Thyroid gland (tissue), 4 donors: ENCODE measurements around the gene FAM98A. TPM values are rescaled to one million over a fixed set of nuclear protein-coding genes. Genes with fewer than 3 reads are reported as not detected.

Experiments used
- DNase-seq, 2 donors: peaks; one replicate each; pipeline ENCODE4 v3.0.0-alpha.2; 2019
- H3K27ac ChIP-seq, 3 donors: fragments of 200-600 bp; sonication (generic); 1 replicate in 2 of 3; 2 replicates in 1 of 3; pipeline ENCODE4 v1.5.1; 2016 to 2019; ENCODE audit warnings: mild to moderate bottlenecking in 1 of 3, moderate library complexity in 1 of 3
- H3K27me3 ChIP-seq: fragments of 200-600 bp; sonication (generic); one replicate; pipeline ENCODE4 v1.5.1; 2019
- H3K36me3 ChIP-seq, 2 donors: fragments of 200-600 bp; sonication (generic); one replicate each; pipeline ENCODE4 v1.5.1; 2016 to 2019
- H3K4me1 ChIP-seq, 2 donors: fragments of 200-600 bp; sonication (generic); one replicate each; pipeline ENCODE4 v1.5.1; 2017 to 2019
- H3K4me3 ChIP-seq, 3 donors: fragments of 200-600 bp; sonication (generic); replicated peaks in 1 of 3; 1 replicate in 2 of 3; 2 replicates in 1 of 3; pipeline ENCODE4 v1.5.1; 2016; ENCODE audit warnings: mild to moderate bottlenecking in 1 of 3
- H3K9me3 ChIP-seq: fragments of 200-600 bp; sonication (generic); one replicate; pipeline ENCODE4 v1.5.1; 2017
- POLR2A ChIP-seq, 2 donors: fragments of 450-650 bp; IDR thresholded peaks; one replicate each; pipeline ENCODE4 v1.6.1; 2017; ENCODE audit warnings: antibody characterized with exemption in 2 of 2, mild to moderate bottlenecking in 2 of 2, moderate library complexity in 1 of 2
- WGBS, 2 donors: methylation state at CpG; one replicate each; pipeline ENCODE4 v1.1.5; 2017; 5-methylcytosine and 5-hydroxymethylcytosine counted together
- intact Hi-C: fragments of 100-400 bp; cut with DNase I; formaldehyde crosslinking; loops from one replicate; pipeline ENCODE4 v1.15.1; 2023
- total RNA-seq, 4 donors: library from RNA; depleted of rRNA; stranded (reverse); fragments of >200 nt; gene quantifications; one replicate each; pipeline ENCODE4 v1.2.3, GENCODE V29; 2016
- TF ChIP-seq, protein P1 (sequence below), 6 experiments: fragments of 200-600 bp in 3 of 6; fragments of 450-650 bp in 3 of 6; sonication (generic) in 3 of 6; IDR thresholded peaks; one replicate each; pipeline ENCODE4 v1.5.1; 2016 to 2019; ENCODE audit warnings: antibody characterized with exemption in 6 of 6, mild to moderate bottlenecking in 2 of 6, inconsistent platforms in 1 of 6, moderate library complexity in 1 of 6

The FAM98A gene
- total RNA-seq, 4 donors from 2014 or later = 30.9 to 101 (median 70.7) TPM

DNA sequence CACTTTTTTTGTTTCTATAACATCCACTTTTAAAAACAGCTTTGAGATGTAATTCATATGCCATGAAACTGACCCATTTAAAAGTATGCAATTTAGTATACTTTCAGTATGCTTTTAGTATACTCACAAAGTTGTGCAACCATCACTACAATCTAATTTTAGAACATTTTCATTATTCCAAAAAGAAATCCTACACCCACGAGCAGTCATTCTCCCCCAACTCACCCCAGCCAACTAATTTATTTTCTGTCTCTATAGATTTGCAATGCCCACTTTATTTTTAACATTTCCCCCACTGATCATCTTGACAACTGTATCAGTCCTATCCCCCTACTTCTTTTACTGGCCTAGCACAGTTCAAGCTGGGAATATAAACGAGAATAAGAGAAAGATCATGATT, 39.1 kb downstream of the FAM98A start:
- Histone ChIP-seq H3K27ac (no peak overlapping the region), H3K4me3 (no peak overlapping the region), H3K36me3 (no peaks in the 10 kb centered on the region), H3K27me3 (no peaks in the 10 kb centered on the region), H3K4me1 (peaks cover 0 to 5% of the 10 kb centered on the region in 2 donors), H3K9me3 (no peaks in the 10 kb centered on the region)
- WGBS, 2 donors = 64 to 74% methylated on average over 2 of the region's 2 CpGs
- DNase-seq = no peak
- TF ChIP-seq, protein P1, sequence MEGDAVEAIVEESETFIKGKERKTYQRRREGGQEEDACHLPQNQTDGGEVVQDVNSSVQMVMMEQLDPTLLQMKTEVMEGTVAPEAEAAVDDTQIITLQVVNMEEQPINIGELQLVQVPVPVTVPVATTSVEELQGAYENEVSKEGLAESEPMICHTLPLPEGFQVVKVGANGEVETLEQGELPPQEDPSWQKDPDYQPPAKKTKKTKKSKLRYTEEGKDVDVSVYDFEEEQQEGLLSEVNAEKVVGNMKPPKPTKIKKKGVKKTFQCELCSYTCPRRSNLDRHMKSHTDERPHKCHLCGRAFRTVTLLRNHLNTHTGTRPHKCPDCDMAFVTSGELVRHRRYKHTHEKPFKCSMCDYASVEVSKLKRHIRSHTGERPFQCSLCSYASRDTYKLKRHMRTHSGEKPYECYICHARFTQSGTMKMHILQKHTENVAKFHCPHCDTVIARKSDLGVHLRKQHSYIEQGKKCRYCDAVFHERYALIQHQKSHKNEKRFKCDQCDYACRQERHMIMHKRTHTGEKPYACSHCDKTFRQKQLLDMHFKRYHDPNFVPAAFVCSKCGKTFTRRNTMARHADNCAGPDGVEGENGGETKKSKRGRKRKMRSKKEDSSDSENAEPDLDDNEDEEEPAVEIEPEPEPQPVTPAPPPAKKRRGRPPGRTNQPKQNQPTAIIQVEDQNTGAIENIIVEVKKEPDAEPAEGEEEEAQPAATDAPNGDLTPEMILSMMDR (IDR thresholded peaks at IDR 0.05) = no peak
- TF ChIP-seq POLR2A (IDR thresholded peaks at IDR 0.05) = no peak
- intact Hi-C loops = no loop called here

DNA sequence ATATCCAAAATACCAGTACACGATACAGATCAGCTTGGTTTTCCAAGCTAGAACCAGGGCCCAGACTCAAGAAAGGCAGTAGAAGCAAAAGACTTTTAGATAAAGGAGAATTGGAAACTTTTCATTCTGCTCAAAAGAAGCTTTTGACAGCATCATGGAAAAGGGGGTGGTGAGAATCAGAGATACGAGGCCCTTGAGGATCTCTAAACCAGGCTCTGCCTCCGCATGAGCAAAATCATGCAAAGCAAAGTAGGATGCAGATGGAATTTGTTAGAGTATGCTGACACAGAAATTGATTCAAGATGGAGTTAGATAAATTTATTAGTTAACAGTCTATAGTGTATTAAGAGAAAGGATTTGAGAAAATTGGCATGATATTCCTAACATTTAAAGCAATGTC, 39.8 kb downstream of the FAM98A start:
- intact Hi-C loops = no loop called here
- TF ChIP-seq, protein P1 (IDR thresholded peaks at IDR 0.05) = no peak
- TF ChIP-seq POLR2A (IDR thresholded peaks at IDR 0.05) = no peak

DNA sequence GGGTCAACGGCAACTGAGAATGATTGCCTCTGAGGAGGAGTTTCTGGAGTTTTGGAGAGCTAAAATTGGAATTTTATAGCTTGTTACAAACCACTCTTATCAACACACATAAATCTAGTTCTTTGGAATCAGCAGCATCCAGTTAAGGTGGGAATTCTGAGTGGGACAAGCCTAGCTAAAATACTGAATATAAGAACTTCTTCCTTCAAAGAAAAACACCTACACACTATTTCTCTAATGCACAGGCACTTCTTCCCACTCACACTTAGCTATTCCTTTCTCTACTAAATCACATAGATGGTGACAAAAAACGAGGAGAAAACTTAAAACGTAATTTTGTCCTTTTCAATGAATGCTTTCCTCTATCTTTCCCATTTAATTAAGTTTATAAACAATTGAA, 43.4 kb downstream of the FAM98A start:
- TF ChIP-seq, protein P1 (IDR thresholded peaks at IDR 0.05) = no peak
- no peak for TF ChIP-seq POLR2A (IDR thresholded peaks at IDR 0.05)
- 68 to 79% methylated on average over 3 of the region's 3 CpGs for WGBS, 2 donors
- Histone ChIP-seq H3K36me3 (no peaks in the 10 kb centered on the region), H3K9me3 (no peaks in the 10 kb centered on the region), H3K4me1 (peaks cover 0 to 11% of the 10 kb centered on the region in 2 donors), H3K27me3 (no peaks in the 10 kb centered on the region), H3K4me3 (no peak overlapping the region), H3K27ac (no peak overlapping the region)
- intact Hi-C loops = no loop called here
- DNase-seq = no peak

More for the DNA sequence above, 39.8 kb downstream of the FAM98A start:
- no peak for DNase-seq
- peaks cover 0 to 5% of the 10 kb centered on the region in 2 donors for H3K4me1 ChIP-seq
- no peak overlapping the region for H3K27ac ChIP-seq
- 82 to 90% methylated on average over 3 of the region's 3 CpGs for WGBS, 2 donors
- H3K36me3 ChIP-seq = no peaks in the 10 kb centered on the region
- no peaks in the 10 kb centered on the region for H3K27me3 ChIP-seq
- H3K9me3 ChIP-seq = no peaks in the 10 kb centered on the region
- no peak overlapping the region for H3K4me3 ChIP-seq

DNA sequence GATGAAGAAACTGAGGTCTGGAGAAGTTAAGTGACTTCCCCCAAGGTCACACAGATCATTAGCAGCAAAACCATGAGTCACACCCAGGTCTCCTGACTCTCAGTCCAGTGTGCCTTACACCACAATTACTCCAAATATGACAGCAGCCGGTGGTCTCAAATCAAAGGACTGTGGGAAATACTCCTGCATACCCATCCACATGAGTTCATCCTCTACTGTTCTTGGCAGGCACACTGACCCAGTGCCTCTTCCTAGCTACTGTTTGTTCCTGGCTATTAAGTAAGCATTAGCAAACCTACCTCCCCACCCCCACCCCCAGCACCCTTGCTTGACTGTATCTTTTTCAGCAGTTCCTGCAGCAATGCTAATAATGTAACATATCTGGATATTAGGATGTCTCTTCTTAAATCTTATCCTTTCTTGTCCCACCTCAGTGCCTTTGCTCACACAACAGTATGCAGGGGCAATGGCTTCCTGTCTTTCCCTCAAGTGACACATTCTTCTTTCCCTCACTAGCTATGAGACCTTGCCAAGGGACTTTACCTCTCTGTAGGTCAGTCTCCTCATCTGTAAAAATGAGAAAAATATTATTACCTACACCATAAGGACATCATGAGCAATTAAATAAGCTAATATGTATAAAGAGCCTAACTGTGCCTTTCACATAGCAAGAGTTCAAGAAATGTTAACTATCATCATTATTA, 46.2 kb downstream of the FAM98A start:
- no peak for DNase-seq
- no peak for TF ChIP-seq POLR2A (IDR thresholded peaks at IDR 0.05)
- TF ChIP-seq, protein P1 (IDR thresholded peaks at IDR 0.05) = no peak
- whole genome bisulfite sequencing, 2 donors = 82 to 88% methylated on average over 1 of the region's 1 CpG
- Histone ChIP-seq H3K36me3 (no peaks in the 10 kb centered on the region), H3K9me3 (no peaks in the 10 kb centered on the region), H3K27me3 (no peaks in the 10 kb centered on the region), H3K4me1 (peaks cover 0 to 11% of the 10 kb centered on the region in 2 donors), H3K27ac (no peak overlapping the region), H3K4me3 (no peak overlapping the region)
- intact Hi-C loops = no loop called here

DNA sequence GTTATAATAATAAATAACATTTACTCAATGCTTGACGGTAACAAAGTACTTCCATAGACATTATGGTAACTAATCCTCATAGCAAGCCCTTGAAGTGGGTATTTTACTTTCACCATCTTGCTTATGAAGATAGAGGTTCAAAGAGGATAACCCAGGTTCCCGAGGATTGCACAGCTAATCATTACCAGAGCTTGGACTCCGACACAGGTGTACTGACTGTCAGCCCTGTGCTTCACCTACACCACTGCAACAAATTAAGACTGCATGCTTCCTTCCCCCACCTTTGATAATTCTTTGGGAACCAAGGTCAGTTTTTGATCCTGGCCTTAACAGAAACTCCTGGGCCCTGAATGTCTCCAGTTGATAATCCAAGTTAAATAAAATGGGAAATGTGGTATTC, 48.9 kb downstream of the FAM98A start:
- H3K4me3 ChIP-seq = no peak overlapping the region
- H3K27ac ChIP-seq = no peak overlapping the region
- H3K9me3 ChIP-seq = no peaks in the 10 kb centered on the region
- no peak for DNase-seq
- no peaks in the 10 kb centered on the region for H3K27me3 ChIP-seq
- 90 to 93% methylated on average over 3 of the region's 3 CpGs for WGBS, 2 donors
- peaks cover 0 to 11% of the 10 kb centered on the region in 2 donors for H3K4me1 ChIP-seq
- intact Hi-C loops = no loop called here
- TF ChIP-seq POLR2A (IDR thresholded peaks at IDR 0.05) = no peak
- H3K36me3 ChIP-seq = no peaks in the 10 kb centered on the region
